Naive thymus-derived CD4-positive, alpha-beta T cell (primary cell): ENCODE results near the gene CCDC71L. TPM values are rescaled to one million over a fixed set of nuclear protein-coding genes. Genes with fewer than 3 reads are reported as not detected.

ENCODE experiments used
- ATAC-seq: fragments of 150-1000 bp; cut with Tn5 transposase; 2 replicates; pipeline ENCODE4 v1.10.0; 2021; ENCODE audit warnings: mild to moderate bottlenecking, moderate library complexity
- CTCF ChIA-PET: fragments of 350-600 bp; sonication (Branson Sonifier 250); formaldehyde crosslinking; loops from one replicate; lab custom pipeline; 2021; ENCODE audit warnings: antibody characterized with exemption; lab: Charles Lee
- POLR2A ChIA-PET: fragments of 350-600 bp; sonication (Branson Sonifier 250); formaldehyde crosslinking; loops from one replicate; lab custom pipeline; 2021; ENCODE audit warnings: antibody characterized with exemption, inconsistent platforms; lab: Charles Lee
- DNase-seq, 9 donors: peaks; one replicate each; pipeline versions ENCODE4 v3.0.0 to v3.0.0-alpha.2; 2020 to 2022; ENCODE audit warnings: mixed read lengths in 1 of 9
- H3K27ac ChIP-seq: one replicate; pipeline ENCODE4 v1.7.0; 2013; ENCODE audit warnings: mild to moderate bottlenecking, low read depth, low read length, moderate library complexity
- H3K27me3 ChIP-seq, 2 donors: one replicate each; pipeline ENCODE4 v1.7.0; 2013; ENCODE audit warnings: low read length in 2 of 2, mild to moderate bottlenecking in 2 of 2, moderate library complexity in 2 of 2; ENCODE audit not compliant: control insufficient read depth in 2 of 2, insufficient read depth in 2 of 2
- H3K36me3 ChIP-seq, 3 experiments: 1 replicate in 2 of 3; 2 replicates in 1 of 3; pipeline ENCODE4 v1.7.0; 2013; ENCODE audit warnings: low read length in 3 of 3, mild to moderate bottlenecking in 3 of 3, moderate library complexity in 1 of 3; ENCODE audit not compliant: insufficient read depth in 3 of 3, control insufficient read depth in 2 of 3
- H3K4me1 ChIP-seq, 2 donors: one replicate each; pipeline ENCODE4 v1.7.0; 2013; ENCODE audit warnings: low read length in 2 of 2, mild to moderate bottlenecking in 2 of 2, moderate library complexity in 1 of 2; ENCODE audit not compliant: control insufficient read depth in 2 of 2, insufficient read depth in 2 of 2
- H3K4me3 ChIP-seq: 2 replicates; pipeline ENCODE4 v1.7.0; 2013; ENCODE audit warnings: mild to moderate bottlenecking, low read length
- H3K9me3 ChIP-seq, 3 experiments: 1 replicate in 2 of 3; 2 replicates in 1 of 3; pipeline ENCODE4 v1.7.0; 2013; ENCODE audit warnings: low read length in 3 of 3; ENCODE audit not compliant: control insufficient read depth in 2 of 3
- H3K27ac Mint-ChIP-seq, 9 donors: one replicate each; pipeline ENCODE4 v1.8.0; 2020 to 2022; ENCODE audit warnings: mixed read lengths in 9 of 9, mild to moderate bottlenecking in 8 of 9, moderate library complexity in 5 of 9, inconsistent platforms in 2 of 9
- H3K27me3 Mint-ChIP-seq, 5 donors: one replicate each; pipeline ENCODE4 v1.8.0; 2021 to 2022; ENCODE audit warnings: mixed read lengths in 5 of 5, mild to moderate bottlenecking in 1 of 5
- H3K36me3 Mint-ChIP-seq, 5 donors: one replicate each; pipeline ENCODE4 v1.8.0; 2020 to 2022; ENCODE audit warnings: mixed read lengths in 5 of 5, mild to moderate bottlenecking in 3 of 5, inconsistent platforms in 1 of 5
- H3K4me1 Mint-ChIP-seq, 7 donors: one replicate each; pipeline ENCODE4 v1.8.0; 2020 to 2022; ENCODE audit warnings: mixed read lengths in 7 of 7, mild to moderate bottlenecking in 3 of 7, inconsistent platforms in 1 of 7
- H3K4me3 Mint-ChIP-seq, 10 donors: one replicate each; pipeline ENCODE4 v1.8.0; 2020 to 2022; ENCODE audit warnings: mild to moderate bottlenecking in 10 of 10, mixed read lengths in 10 of 10, moderate library complexity in 6 of 10, inconsistent platforms in 2 of 10
- H3K9me3 Mint-ChIP-seq, 11 donors: one replicate each; pipeline ENCODE4 v1.8.0; 2020 to 2022; ENCODE audit warnings: mixed read lengths in 11 of 11, mild to moderate bottlenecking in 4 of 11, inconsistent platforms in 1 of 11, moderate library complexity in 1 of 11
- intact Hi-C, 2 donors: fragments of 100-400 bp; cut with micrococcal nuclease; formaldehyde crosslinking; loops; one replicate each; pipeline ENCODE4 v1.15.1; 2023
- polyA plus RNA-seq, 2 donors: library from polyadenylated mRNA; unstranded; fragments of 300-500 nt; fragmentation: Illumina TruSeq; gene quantifications; one replicate each; pipeline ENCODE4 v1.2.3, GENCODE V29; 2021
- total RNA-seq, 6 experiments: library from RNA in 5 of 6; stranded (reverse) in 5 of 6; gene quantifications; 1 replicate in 5 of 6; 2 replicates in 1 of 6; pipeline ENCODE4 v1.2.3 and lab custom pipeline; 2021 to 2026

The CCDC71L gene
- total and polyA plus RNA-seq, 7 experiments from 2014 or later, result 2.5 to 14.6 (median 12.0) TPM

DNA sequence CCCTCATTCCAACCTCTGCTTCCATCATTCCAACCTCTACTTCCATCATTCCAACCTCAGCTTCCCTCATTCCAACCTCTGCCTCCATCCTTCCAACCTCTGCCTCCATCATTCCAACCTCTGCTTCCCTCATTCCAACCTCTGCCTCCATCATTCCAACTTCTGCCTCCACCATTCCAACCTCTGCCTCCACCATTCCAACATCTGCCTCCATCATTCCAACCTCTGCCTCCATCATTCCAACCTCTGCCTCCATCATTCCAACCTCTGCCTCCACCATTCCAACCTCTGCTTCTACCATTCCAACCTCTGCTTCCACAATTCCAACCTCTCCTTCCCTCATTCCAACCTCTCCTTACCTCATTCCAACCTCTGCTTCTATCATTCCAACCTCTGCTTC is 30.3 kb downstream of the CCDC71L start:
- intact Hi-C loops, result no loop called here
- no peaks in the 10 kb centered on the region for H3K9me3 ChIP-seq
- no peaks in the 10 kb centered on the region for H3K36me3 ChIP-seq
- H3K27ac ChIP-seq, result no peak overlapping the region
- Mint-ChIP-seq H3K27me3 (peaks cover 0 to 7% (median 5%) of the 10 kb centered on the region in 5 donors), H3K27ac (no peak overlapping the region), H3K4me1 (peaks cover 0 to 3% (median 0%) of the 10 kb centered on the region in 7 donors), H3K9me3 (no peaks in the 10 kb centered on the region), H3K36me3 (no peaks in the 10 kb centered on the region), H3K4me3 (no peak overlapping the region)
- ATAC-seq, result no peak
- ChIA-PET CTCF (no interaction called here), POLR2A (no interaction called here)
- H3K4me3 ChIP-seq, result no peak overlapping the region
- H3K27me3 ChIP-seq, result no peaks in the 10 kb centered on the region
- DNase-seq, result no peak
- H3K4me1 ChIP-seq, result no peaks in the 10 kb centered on the region

DNA sequence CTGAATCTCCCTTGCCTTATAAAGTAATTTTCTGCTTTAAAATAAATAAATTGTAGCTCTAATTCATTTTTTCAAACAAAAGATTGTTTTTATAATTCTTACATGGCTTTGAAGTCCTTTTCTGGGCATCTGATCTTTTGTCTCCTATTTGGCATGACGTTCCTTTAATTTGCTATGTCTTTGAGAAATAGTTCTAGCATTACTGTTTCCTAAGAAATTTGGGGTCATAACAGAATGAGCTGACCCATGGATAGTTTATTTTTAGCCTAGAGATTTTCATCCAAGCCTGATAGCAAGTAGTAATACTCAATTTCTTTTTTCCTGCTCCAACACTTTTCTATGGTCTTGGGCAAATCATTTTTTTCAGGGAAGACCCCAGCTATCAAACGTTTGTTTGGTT is 31.4 kb downstream of the CCDC71L start:
- H3K4me3 ChIP-seq, result no peak overlapping the region
- CTCF ChIA-PET, result no interaction called here
- no peaks in the 10 kb centered on the region for H3K9me3 ChIP-seq
- no peaks in the 10 kb centered on the region for H3K4me1 ChIP-seq
- no peak for ATAC-seq
- Mint-ChIP-seq H3K36me3 (no peaks in the 10 kb centered on the region), H3K27ac (no peak overlapping the region), H3K9me3 (no peaks in the 10 kb centered on the region), H3K27me3 (peaks cover 0 to 12% (median 2%) of the 10 kb centered on the region in 5 donors), H3K4me3 (no peak overlapping the region), H3K4me1 (peaks cover 0 to 7% (median 0%) of the 10 kb centered on the region in 7 donors)
- DNase-seq, result no peak
- H3K27ac ChIP-seq, result no peak overlapping the region
- no peaks in the 10 kb centered on the region for H3K36me3 ChIP-seq
- POLR2A ChIA-PET, result no interaction called here
- intact Hi-C loops, result no loop called here
- H3K27me3 ChIP-seq, result no peaks in the 10 kb centered on the region

DNA sequence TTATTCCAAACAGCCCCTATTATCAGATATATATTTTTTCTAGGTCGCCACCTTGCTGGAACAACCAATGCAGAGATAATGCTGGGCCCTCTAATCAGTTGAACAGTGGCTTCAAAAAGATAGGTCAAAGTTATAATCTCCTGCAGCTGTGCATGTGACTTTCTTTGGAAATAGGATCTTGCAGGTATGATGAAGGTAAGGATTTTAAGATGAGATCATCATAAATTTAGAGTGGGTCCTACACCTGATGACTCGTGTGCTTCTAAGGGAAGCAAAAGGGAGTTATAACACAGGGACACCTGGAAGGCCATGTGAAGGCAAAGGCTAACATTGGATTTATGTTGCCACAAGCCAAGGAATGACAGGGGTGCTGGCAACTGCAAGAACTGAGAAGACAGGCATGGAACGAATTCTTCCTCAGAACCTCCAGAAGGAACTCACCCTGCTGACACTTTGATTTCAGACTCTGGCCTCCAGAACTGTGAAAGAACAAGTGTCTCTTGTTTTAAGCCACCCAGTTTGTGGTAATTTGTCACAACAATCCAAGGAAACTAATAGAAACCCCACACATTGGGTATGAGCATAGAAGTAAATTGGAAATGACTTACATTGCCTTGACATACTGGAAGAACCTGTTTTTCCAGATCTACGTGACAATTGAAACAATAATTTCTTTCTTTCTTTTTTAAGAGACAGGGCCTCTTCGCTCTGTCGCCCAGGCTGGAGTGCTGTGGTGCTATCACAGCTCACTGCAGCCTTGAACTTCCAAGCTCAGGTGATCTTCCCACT is 34.4 kb downstream of the CCDC71L start:
- no peak overlapping the region for H3K27ac ChIP-seq
- Mint-ChIP-seq H3K4me3 (no peak overlapping the region), H3K36me3 (no peaks in the 10 kb centered on the region), H3K27ac (no peak overlapping the region), H3K9me3 (peaks cover 0 to 11% (median 5%) of the 10 kb centered on the region in 11 donors), H3K27me3 (peaks cover 0 to 9% (median 4%) of the 10 kb centered on the region in 5 donors), H3K4me1 (peaks cover 0 to 7% (median 0%) of the 10 kb centered on the region in 7 donors)
- CTCF ChIA-PET, result no interaction called here
- H3K4me3 ChIP-seq, result no peak overlapping the region
- no peak for DNase-seq
- POLR2A ChIA-PET, result no interaction called here
- H3K27me3 ChIP-seq, result no peaks in the 10 kb centered on the region
- intact Hi-C loops, result no loop called here
- H3K36me3 ChIP-seq, result no peaks in the 10 kb centered on the region
- H3K4me1 ChIP-seq, result no peaks in the 10 kb centered on the region
- no peak for ATAC-seq
- H3K9me3 ChIP-seq, result no peaks in the 10 kb centered on the region

DNA sequence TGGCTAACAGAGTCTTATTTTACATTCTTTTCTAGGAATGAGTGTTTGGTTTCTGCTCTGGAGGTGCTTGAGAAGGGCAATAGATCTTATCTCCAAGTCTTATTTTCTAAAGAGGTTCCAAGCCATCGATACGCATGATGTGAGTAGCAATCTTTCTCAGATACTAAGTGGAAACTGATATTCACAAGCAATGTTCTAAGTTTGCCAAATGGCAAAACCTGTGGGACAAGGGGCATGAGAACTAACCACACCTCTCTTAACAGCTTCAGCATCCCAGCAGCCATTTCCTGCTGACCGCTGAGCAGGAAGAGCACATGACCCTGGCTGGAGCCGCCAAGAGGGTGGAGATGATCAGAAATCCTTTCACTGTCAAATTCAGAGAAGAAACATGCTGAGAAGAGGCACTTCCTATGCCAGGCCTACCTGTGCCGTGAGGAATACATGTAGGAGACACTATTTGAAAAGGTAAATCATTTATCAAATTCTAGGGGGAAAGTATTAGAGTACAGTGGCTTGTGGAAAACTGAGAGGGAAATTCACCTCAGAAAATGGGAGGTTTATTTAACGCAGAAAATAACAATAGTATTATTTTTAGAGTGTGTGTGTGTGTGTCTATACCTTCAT is 35.2 kb downstream of the CCDC71L start:
- Mint-ChIP-seq H3K4me1 (peaks cover 0 to 7% (median 0%) of the 10 kb centered on the region in 7 donors), H3K4me3 (no peak overlapping the region), H3K27ac (no peak overlapping the region), H3K9me3 (peaks cover 0 to 17% (median 6%) of the 10 kb centered on the region in 11 donors), H3K36me3 (no peaks in the 10 kb centered on the region), H3K27me3 (peaks cover 0 to 9% (median 4%) of the 10 kb centered on the region in 5 donors)
- intact Hi-C loops, result no loop called here
- ChIA-PET POLR2A (no interaction called here), CTCF (no interaction called here)
- H3K27me3 ChIP-seq, result no peaks in the 10 kb centered on the region
- ATAC-seq (no peak), DNase-seq (no peak)
- no peaks in the 10 kb centered on the region for H3K4me1 ChIP-seq
- H3K36me3 ChIP-seq, result no peaks in the 10 kb centered on the region
- H3K9me3 ChIP-seq, result peaks cover 0 to 6% (median 0%) of the 10 kb centered on the region in 3 experiments
- no peak overlapping the region for H3K4me3 ChIP-seq
- H3K27ac ChIP-seq, result no peak overlapping the region

DNA sequence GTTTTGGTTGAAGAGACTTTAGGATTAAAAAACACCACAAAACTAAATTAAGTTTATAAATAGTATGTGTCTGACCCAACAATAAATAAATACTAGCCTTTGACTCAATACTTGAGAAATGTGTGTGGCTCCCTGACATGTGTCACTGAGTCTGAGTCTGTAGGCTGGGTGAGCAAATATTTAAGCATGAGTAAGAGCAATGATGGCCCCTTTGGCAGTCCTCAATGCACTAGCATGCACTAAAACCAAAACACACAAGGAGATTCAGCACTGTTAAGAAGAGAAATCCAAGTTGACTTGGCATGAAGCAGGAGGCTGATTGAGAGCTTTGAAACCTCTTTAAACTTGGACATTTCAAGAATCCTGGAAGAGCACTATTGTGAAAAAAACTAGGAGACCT is 37.1 kb downstream of the CCDC71L start:
- Histone ChIP-seq H3K4me3 (no peak overlapping the region), H3K27me3 (no peaks in the 10 kb centered on the region), H3K36me3 (no peaks in the 10 kb centered on the region), H3K27ac (no peak overlapping the region), H3K4me1 (no peaks in the 10 kb centered on the region), H3K9me3 (peaks cover 0 to 6% (median 0%) of the 10 kb centered on the region in 3 experiments)
- ChIA-PET CTCF (no interaction called here), POLR2A (no interaction called here)
- Mint-ChIP-seq H3K4me3 (no peak overlapping the region), H3K27me3 (peaks cover 0 to 17% (median 4%) of the 10 kb centered on the region in 5 donors), H3K4me1 (peaks cover 0 to 7% (median 0%) of the 10 kb centered on the region in 7 donors), H3K27ac (no peak overlapping the region), H3K36me3 (no peaks in the 10 kb centered on the region), H3K9me3 (peaks cover 0 to 17% (median 6%) of the 10 kb centered on the region in 11 donors)
- ATAC-seq (no peak), DNase-seq (no peak)
- intact Hi-C loops, result no loop called here

DNA sequence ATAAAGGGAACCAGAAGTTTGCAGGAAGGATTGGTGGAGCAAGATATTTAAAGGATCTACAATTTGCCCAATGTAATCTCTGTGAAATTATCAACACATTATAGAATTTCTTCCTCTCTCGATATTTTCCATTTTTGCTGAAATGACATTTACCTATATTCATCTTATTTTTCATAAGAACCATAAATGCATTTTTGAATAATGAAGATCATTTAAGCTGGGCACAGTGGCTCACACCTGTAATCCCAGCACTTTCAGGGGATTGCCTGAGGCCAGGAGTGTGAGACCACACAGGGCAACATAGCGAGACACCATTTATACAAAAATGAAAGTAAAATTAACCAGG is 37.7 kb downstream of the CCDC71L start:
- Histone ChIP-seq H3K27ac (no peak overlapping the region), H3K4me3 (no peak overlapping the region), H3K36me3 (no peaks in the 10 kb centered on the region), H3K9me3 (peaks cover 0 to 6% (median 0%) of the 10 kb centered on the region in 3 experiments), H3K27me3 (no peaks in the 10 kb centered on the region), H3K4me1 (no peaks in the 10 kb centered on the region)
- DNase-seq (no peak), ATAC-seq (no peak)
- intact Hi-C loops, result no loop called here
- ChIA-PET POLR2A (no interaction called here), CTCF (no interaction called here)
- no peak overlapping the region for H3K4me3 Mint-ChIP-seq
- H3K27me3 Mint-ChIP-seq, result peaks cover 0 to 17% (median 4%) of the 10 kb centered on the region in 5 donors
- no peaks in the 10 kb centered on the region for H3K36me3 Mint-ChIP-seq
- peaks cover 0 to 7% (median 0%) of the 10 kb centered on the region in 7 donors for H3K4me1 Mint-ChIP-seq
- H3K27ac Mint-ChIP-seq, result no peak overlapping the region
- H3K9me3 Mint-ChIP-seq, result peaks cover 0 to 17% (median 6%) of the 10 kb centered on the region in 11 donors
